Epithelial cell of prostate (primary cell): ENCODE data around the gene NCAM2.
"Not testable (repeated sequence)": the region's sequence is repeated elsewhere in the genome, so short reads cannot be mapped to it uniquely, and the experiment has no call there.

Experiments
- DNase-seq: peaks from one replicate; pipeline ENCODE4 v3.0.0-alpha.2; 2011; ENCODE audit warnings: low read depth, low spot score
- H3K27ac ChIP-seq: fragments of 450-650 bp; 2 replicates; pipeline ENCODE4 v1.5.1; 2017; ENCODE audit warnings: mild to moderate bottlenecking

NCAM2 gene

GRCh38 chr21:21401444-21401843, 403.2 kb downstream of the NCAM2 start:
- DNase-seq, result no peak
- no peak overlapping the region for H3K27ac ChIP-seq

- H3K27ac ChIP-seq, DNase-seq: not testable (repeated sequence)
Observed at GRCh38 chr21:21402187-21402586, 404.0 kb downstream of the NCAM2 start.

GRCh38 chr21:21404261-21404660, 406.1 kb downstream of the NCAM2 start:
- H3K27ac ChIP-seq, DNase-seq: not testable (repeated sequence)

DNA sequence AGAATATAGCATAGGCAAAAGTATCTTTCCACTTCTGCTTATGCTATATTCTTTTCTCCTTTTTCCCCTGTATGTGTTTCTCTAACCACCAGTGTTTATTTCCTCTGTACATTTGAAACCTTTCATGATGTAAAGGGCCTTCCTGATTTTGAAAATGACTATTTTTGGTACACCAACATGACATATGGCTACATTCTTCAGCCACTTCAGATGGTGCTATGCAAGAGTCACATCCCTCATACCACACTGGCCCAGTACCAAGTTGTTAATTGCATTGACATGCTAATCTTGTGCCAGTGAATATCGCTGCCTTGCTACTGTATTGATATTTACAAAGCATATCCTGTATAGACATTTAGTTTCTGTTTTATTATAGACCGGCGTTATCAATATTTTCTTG, 408.7 kb downstream of the NCAM2 start:
- no peak overlapping the region for H3K27ac ChIP-seq
- no peak for DNase-seq

GRCh38 chr21:21412096-21412495, 413.9 kb downstream of the NCAM2 start:
- H3K27ac ChIP-seq, result no peak overlapping the region
- DNase-seq, result no peak

GRCh38 chr21:21415741-21416140, 417.5 kb downstream of the NCAM2 start:
- H3K27ac ChIP-seq, result no peak overlapping the region
- DNase-seq, result no peak

DNA sequence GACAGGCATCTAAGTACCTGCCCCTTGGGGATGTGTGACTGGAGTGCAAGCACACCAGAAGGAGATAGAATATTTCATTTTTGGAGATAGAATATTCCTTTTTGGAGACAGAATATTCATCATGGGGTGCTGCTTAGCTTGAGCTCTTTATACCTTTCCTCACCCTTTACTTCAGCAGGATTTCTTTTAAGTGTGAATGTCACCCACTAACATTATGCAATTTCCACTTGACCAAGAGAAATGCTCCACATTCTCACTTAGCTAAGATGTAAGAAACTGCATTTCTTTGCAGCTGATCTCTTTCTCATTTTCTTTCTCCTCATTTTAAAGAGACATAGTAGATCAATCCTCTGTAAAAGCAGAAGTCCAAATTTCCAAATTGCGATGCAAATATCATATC, 436.7 kb downstream of the NCAM2 start:
- DNase-seq, result no peak
- no peak overlapping the region for H3K27ac ChIP-seq

DNA sequence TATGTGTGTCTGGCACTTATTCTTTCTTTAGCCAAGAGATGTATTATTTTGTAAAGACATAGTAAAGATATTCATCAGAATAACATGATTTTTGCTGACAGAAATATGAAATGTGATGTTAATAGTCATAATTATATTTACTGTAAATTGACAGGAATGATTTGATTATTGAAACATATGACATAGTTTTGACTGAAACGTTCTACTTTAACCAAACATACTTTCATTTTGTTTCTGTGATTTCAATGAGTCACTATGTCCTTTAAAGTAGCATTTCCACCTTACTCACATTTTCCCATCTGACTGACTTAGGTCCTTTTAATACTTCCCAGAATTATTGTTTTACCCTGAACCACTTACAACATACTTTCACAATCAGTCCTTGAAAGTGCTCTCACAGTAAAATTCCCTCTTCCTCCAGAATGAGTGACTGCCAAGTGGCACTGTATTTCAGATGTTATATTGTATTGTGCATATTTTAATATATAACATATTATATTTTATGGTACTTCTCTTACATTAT, 437.9 kb downstream of the NCAM2 start:
- DNase-seq, result no peak

DNA sequence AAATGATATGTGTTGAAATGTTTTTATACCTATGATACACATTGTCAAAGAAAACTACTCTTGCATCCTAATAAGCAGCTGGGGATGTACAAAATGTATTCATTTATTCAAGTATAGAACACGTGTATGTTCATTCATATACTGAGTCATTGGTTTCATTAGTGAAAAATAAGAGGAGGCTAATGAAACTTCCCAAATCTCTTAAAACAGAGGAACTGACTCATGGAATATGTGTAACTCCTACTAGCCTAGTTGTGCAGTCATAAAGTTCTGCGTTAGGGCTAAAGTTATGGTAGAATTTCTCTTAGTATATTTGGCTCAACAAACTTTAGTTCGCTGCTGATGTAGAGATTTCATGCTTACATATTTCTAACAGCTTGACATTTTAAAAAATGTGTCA, 441.6 kb downstream of the NCAM2 start:
- no peak for DNase-seq
- no peak overlapping the region for H3K27ac ChIP-seq

More for the DNA sequence above, 437.9 kb downstream of the NCAM2 start:
- H3K27ac ChIP-seq, result no peak overlapping the region

DNA sequence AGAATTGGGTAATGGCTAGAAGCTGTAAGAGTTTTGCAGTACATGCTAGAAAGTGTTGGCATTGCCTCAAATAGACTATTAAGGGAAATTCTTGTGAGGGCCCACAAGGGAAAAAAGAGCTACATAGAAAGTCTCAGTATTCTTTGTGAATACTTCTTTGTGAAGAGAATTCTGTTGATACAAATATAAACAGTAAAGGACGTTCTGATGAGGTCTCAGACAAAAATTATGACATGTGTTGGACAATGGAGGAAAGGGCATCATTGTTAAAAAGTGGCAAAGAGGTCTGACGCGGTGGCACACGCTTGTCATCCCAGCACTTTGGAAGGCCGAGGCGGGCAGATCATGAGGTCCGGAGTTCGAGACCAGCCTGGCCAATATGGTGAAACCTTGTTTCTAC, 458.9 kb downstream of the NCAM2 start:
- DNase-seq, result no peak
- H3K27ac ChIP-seq, result no peak overlapping the region

DNA sequence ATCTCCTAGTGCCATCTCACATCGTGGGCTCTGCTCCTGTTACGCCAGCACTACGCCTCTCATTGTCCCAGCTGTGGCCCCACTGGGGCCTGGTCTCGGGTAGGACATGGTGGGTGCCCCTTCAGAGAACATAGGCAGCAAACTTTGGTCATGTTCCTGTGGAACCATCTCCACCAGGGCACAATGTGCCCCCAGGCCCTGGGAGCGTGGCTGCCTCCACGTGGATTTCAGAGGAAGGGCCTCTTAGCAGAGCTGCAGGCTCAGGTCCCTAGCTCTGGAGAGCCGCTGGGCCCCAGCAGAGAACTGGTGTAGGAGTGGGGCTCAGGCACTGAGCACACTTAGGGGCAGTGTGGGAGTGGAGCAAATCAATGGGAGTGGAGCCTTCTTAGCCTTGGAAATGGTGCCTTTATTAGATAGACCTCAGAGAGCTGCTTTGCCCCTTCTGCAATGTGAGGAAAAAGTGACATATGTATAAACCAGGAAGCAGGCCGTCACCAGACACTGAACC, 460.0 kb downstream of the NCAM2 start:
- no peak for DNase-seq
- H3K27ac ChIP-seq, result no peak overlapping the region

GRCh38 chr21:21460979-21461378, 462.8 kb downstream of the NCAM2 start:
- DNase-seq, result no peak
- no peak overlapping the region for H3K27ac ChIP-seq

GRCh38 chr21:21463456-21463855, 465.2 kb downstream of the NCAM2 start:
- H3K27ac ChIP-seq, result no peak overlapping the region
- no peak for DNase-seq

GRCh38 chr21:21464684-21465083, 466.5 kb downstream of the NCAM2 start:
- no peak overlapping the region for H3K27ac ChIP-seq
- no peak for DNase-seq

- no peak for DNase-seq
- no peak overlapping the region for H3K27ac ChIP-seq
Observed at GRCh38 chr21:21466752-21467151, 468.5 kb downstream of the NCAM2 start.

GRCh38 chr21:21468003-21468402, 469.8 kb downstream of the NCAM2 start:
- no peak overlapping the region for H3K27ac ChIP-seq
- DNase-seq, result no peak

DNA sequence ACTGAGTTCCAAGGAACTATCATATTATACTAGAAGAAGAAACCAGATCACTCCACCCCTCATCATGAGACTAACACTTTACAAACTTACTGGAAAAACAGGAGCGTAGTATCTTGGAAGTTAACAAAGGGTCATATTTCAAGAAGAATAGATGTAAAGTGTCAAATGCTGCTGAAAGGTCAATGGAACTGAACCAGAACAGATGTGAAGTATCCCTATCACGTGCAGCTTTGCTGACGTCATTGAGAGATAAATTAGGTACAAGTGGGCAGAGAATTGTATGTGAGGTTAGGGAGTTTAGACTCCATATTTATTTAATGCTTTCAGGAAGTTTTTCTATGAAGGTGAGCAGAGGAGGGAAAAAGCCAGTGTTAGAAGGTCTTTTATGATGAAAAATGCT, 483.0 kb downstream of the NCAM2 start:
- DNase-seq, result no peak
- H3K27ac ChIP-seq, result no peak overlapping the region

DNA sequence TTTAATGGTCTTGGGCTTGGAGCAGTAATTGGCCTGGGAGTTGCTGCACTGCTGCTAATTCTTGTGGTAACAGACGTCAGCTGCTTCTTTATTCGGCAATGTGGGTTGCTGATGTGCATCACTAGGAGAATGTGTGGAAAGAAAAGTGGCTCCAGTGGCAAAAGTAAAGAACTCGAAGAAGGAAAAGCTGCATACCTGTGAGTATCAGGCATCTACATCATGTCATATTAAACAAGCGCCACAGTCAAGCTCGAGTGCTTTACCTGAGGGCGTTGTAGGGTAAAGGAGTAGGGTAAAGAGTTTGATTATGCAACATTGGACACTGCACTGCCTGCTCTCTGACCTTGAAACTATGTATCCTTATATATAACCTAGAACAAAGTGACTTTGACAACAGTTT, 510.6 kb downstream of the NCAM2 start:
- DNase-seq, result no peak
- no peak overlapping the region for H3K27ac ChIP-seq

- no peak overlapping the region for H3K27ac ChIP-seq
- DNase-seq, result no peak
Observed at GRCh38 chr21:21530680-21531079, 532.5 kb downstream of the NCAM2 start.

GRCh38 chr21:21547368-21547953, 549.3 kb downstream of the NCAM2 start:
- DNase-seq, result no peak
- H3K27ac ChIP-seq, result no peak overlapping the region

GRCh38 chr21:21559285-21560045, 561.3 kb downstream of the NCAM2 start:
- no peak overlapping the region for H3K27ac ChIP-seq

More at GRCh38 chr21:21559285-21560045, 561.3 kb downstream of the NCAM2 start:
- no peak for DNase-seq
